Activated T-helper 1 cell treated with Interleukin-2 at 50 U/mL for 16 hours (primary cell): ENCODE results near the gene TRMT2A.

ENCODE experiments used
- DNase-seq: peaks from one replicate; pipeline ENCODE4 v3.0.0-alpha.2; 2020; ENCODE audit warnings: low read depth

The TRMT2A gene

DNA sequence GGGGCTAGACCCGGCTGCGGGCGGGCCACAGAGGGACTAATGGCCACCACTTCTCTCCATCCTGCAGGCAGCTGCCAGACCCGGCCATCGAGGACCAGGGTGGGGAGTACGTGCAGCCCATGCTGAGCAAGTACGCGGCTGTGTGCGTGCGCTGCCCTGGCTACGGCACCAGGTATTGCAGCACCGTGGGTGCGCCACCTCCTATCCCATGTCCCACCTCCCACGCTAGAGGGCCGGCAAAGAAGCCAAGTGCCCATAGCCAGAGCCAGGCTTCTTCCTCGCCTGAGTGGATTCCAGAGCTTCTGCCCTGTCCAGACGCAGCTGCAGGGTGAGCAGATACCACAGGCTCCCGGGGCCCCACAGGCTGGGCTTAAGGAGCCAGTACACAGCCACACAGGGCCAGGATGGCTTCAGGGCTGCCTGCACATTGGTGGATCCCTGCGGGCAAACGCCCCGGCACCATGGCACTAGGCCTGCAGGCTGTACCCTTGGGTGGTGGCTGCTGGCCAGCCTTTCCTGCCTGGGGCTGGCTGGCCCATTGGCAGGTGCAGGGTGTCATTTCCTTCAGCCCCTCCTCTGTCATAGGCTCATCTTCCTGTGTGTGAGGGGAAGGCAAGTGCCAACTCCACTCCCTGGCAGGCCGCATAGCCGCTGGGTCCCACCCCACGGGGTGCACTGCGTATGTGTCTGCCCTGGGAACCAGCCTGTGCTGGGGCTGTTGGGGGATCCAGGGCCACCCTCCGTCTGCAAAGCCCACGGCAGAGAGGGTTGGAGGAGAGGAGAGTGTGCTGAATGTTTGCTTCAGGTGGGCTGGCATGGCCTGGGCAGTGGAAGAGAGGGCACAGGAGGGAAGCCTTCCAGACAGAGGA is 53.5 kb downstream of the TRMT2A start:
- no peak for DNase-seq

DNA sequence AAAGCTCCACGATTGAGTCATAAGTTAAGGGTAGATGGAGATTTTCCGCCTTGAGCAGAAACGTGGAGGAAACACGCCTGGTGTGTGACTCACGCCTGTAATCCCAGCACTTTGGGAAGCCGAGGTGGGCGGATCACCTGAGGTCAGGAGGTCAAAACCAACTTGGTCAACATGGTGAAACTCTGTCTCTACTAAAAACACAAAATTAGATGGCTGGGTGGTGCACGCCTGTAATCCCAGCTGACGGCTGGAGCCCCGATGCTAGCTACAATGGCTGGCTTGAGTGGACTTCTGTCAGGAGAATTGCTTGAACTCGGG is 54.3 kb downstream of the TRMT2A start:
- no peak for DNase-seq

DNA sequence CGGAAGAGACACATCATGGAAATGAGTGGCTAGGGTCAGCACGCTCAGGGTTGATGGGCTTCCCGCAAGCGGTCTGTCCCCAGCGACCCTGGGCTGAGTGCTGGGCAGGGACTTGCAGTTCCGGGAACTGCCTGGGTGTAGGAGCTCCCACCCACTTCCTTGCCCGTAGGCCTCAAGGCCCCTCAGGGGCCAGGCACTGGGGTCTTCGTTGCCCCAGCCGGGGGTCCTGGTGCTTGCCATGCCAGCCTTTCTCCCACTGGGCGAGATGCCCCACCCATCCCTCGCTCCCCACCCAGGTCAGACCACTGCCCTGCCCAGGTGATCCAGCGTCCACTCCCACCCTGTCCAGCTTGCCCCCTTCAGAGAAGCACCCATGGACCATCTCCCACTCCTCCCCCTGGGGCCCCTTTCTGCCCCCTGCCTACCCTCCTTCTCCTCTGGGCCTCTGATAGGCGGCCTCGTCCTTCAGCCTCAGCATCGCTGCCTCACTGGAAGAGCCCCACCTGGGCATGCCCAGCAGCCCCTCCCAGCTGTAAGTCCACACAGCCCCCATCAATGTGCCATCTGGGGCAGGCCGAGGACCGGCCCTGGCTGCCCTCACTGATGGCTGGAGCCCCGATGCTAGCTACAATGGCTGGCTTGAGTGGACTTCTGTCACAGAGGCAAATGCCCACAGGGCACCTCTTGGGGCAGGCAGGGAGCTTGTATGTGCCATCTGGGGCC is 54.8 kb downstream of the TRMT2A start:
- no peak for DNase-seq
